Activated CD8-positive, alpha-beta memory T cell treated with anti-CD3 and anti-CD28 coated beads for 4 hours (primary cell): ENCODE measurements around the gene ANTXR2.

Experiments
- DNase-seq, 2 donors: peaks; one replicate each; pipeline ENCODE4 v3.0.0-alpha.2; 2020; ENCODE audit warnings: low read depth in 2 of 2

The ANTXR2 gene

GRCh38 chr4:80069837-80070731 is 2.9 kb downstream of the ANTXR2 start:
- DNase-seq: no peak

GRCh38 chr4:80069108-80069836 is 3.8 kb downstream of the ANTXR2 start:
- no peak for DNase-seq

DNA sequence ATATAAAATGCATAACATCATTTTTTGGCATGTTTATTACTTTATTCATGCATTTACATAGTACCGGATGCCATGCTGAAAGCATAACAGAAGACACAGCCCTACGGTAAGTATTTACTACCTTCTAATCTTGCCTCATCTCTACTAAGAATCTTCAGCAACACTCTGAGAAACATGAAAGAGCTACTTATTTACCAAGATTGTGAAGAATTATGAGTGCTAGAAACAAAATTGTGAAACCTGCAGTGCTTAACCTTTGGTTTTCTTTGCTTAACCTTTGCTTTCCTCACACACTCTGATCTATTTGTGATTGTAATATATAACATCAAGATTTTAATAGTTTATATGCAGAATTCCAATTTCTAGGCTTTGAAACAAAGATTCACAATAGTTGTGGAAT is 7.4 kb downstream of the ANTXR2 start:
- no peak for DNase-seq

DNA sequence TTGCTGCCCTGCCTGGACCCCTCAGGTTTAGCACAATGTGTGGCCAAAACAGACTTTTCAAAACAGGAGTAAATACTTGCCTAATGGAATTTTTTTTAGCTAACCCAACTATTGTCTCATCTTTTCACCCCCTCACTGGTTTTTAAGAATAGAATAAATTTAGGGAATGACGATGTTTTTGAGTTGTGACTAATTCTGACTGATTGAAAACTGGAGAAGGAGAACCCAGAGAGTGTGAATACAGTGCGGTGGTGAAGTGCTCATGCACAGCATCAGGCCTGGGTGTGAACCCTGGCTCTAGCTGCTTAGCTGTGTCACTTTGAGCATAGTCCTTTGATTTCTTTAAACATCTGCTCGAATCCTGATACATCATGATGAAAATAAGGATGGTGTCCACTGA is 10.5 kb downstream of the ANTXR2 start:
- DNase-seq: no peak

- DNase-seq: no peak
Measured at GRCh38 chr4:80060804-80061203, 12.2 kb downstream of the ANTXR2 start.

- DNase-seq: no peak
Measured at GRCh38 chr4:80058740-80059139, 14.3 kb downstream of the ANTXR2 start.

DNA sequence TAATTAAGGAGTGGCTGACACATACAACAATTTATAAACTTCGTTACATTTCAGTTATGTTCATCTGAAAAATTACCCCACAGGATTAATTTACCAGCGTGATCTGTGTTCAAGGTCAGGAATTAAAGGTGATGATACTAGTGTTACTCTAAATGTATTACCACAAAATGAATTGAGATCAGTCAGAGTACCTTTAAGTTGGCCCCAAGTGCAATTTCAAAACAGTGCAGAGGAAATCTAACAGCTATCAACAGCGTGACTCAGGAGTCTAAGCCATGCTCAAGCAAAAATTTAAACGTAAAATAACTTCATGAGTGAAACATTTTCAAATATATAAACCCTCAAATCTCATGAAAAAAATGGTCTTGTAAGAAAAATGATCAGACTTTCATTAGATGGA is 18.7 kb downstream of the ANTXR2 start:
- no peak for DNase-seq

GRCh38 chr4:80053140-80053910 is 19.7 kb downstream of the ANTXR2 start:
- no peak for DNase-seq

DNA sequence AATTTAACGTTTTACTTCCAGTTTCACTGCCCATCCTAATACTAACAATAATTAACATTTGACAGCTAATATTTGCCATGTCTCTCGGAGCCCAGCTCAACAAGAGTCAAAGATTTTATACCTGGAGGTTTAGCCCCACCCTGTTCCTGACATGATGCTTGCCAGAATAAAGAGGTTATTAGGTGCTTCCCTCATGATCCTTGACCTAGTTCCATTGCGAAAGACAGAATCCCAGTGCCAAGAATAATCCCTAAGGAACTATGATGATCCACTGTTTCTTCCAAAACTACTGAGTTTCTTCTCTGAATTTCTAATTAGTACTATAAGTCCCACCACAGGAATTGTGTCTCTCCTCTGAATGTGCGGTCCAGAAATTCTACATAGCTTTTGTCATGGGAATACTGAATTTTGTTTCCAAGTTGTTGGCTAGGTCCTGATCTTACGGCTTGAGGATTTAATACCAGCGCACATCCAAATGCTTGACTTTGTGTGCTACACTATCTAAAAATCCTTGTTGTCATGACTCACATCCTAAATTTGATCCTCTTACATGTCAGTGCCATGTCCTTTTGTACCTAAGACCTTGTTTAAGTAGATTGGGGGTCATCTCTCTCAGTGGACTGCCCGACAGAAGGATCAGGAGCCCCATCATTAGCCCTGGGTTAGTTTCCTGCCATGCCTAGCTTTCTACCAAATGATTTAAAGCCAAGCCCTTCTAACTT is 23.1 kb downstream of the ANTXR2 start:
- DNase-seq: no peak

GRCh38 chr4:80049402-80049801 is 23.6 kb downstream of the ANTXR2 start:
- DNase-seq: no peak

DNA sequence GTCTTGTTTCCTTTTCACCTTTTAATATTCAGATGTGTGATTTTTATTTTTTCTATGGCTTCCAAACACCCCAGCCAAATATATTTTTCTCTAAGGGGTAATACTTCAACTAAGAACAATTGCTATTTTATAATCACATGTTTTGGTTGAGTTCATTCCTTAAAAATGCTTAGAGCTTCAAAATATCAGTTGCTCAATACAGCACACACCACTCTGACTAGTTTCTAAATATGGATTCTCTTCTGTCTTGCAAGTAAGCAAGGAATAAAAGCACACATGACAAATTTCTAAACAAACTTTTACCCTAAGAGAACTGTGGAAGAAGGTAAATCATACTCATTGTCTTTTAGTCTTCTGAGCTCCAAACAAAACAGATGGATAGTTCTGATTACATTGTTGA is 27.2 kb downstream of the ANTXR2 start:
- DNase-seq: no peak

DNA sequence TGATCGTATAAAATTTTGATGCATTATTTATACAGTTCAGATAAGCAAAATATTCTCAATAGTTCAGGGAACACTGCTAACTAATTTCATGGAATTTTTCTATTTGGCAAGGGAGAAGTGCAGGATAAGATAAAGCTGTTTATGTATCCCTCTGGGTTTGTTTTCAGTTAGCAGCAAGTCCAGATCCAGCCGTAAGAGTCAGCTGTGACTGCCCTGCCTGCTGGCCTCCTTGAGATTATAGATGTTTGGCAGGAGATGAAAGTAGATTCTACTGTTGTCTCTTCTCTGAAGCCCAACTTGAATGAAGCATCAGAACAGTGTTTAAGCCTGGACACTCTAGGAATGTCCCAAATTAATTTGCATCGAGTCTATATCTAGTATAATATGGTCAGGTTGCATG is 29.5 kb downstream of the ANTXR2 start:
- DNase-seq: no peak

GRCh38 chr4:80042821-80043220 is 30.2 kb downstream of the ANTXR2 start:
- no peak for DNase-seq

- DNase-seq: no peak
Measured at GRCh38 chr4:80037864-80038263, 35.2 kb downstream of the ANTXR2 start.

- DNase-seq: no peak
Measured at GRCh38 chr4:80036949-80037685, 35.9 kb downstream of the ANTXR2 start.

DNA sequence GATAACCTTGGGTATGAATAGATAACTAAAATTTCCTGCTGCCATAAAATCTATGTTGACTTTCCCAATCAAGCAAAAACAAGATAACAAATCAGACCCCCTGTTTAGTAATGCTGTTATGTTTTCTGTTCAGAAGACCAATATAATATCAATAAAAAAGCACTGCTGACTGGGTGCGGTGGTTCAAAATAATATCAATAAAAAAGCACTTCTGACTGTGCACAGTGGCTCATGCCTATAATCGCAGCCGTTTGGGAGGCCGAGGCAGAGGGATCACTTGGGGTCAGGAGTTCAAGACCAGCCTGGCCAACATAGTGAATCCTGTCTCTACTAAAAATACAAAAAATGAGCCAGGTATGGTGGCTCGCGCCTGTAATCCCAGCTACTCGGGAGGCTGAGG is 36.7 kb downstream of the ANTXR2 start:
- no peak for DNase-seq

GRCh38 chr4:80035336-80035735 is 37.7 kb downstream of the ANTXR2 start:
- DNase-seq: no peak

- no peak for DNase-seq
Measured at GRCh38 chr4:80033581-80033980, 39.4 kb downstream of the ANTXR2 start.

- DNase-seq: no peak
Measured at GRCh38 chr4:80029364-80029763, 43.7 kb downstream of the ANTXR2 start.

- DNase-seq: no peak
Measured at GRCh38 chr4:80027611-80028010, 45.4 kb downstream of the ANTXR2 start.

DNA sequence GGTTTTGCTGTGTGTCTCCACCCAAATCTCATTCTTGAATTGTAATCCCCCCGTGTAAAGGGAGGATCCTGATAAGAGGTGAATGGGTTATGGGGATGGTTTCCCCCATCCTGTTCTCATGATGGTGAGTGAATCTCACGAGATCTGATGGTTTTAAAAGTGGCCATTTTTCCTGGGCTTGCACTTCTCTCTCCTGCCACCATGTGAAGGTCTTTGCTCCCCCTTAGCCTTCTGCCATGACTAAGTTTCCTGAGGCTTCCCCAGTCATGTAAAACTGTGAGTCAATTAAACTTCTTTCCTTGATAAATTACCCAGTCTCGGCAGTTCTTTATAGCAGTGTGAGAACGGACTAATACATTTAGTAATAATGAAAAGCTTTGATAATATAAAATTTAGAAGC is 46.9 kb downstream of the ANTXR2 start:
- DNase-seq: no peak
